GM12801 (cell line): ENCODE measurements around the gene ZNRF4.

Experiments used
- CTCF ChIP-seq: IDR thresholded peaks from one replicate; pipeline ENCODE4 v1.5.1; 2011; ENCODE audit warnings: control low read depth; ENCODE audit not compliant: insufficient read length; ENCODE audit errors: extremely low read depth

Gene ZNRF4

DNA sequence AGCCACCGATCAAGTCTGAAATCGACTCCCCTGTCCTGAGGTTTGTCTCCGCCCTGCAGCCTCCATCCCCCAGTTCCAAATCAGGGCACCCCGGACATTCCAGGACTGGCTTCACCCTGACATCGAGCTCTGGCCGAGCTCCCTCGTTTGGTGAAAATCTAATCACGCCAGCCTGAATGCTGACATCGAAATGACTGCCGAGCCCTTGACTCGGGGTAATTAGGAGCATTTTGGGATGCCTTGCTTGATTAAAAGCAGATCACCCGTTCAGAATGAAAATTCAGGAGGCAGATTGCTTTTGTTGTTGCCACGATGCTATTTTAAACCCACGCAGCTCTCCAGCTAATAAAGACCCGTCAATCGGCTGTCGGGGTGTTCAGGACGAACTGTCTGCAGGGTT, 34.3 kb downstream of the ZNRF4 start:
- TF ChIP-seq CTCF, result no peak

GRCh38 chr19:5491565-5491964, 36.3 kb downstream of the ZNRF4 start:
- TF ChIP-seq CTCF, result no peak

DNA sequence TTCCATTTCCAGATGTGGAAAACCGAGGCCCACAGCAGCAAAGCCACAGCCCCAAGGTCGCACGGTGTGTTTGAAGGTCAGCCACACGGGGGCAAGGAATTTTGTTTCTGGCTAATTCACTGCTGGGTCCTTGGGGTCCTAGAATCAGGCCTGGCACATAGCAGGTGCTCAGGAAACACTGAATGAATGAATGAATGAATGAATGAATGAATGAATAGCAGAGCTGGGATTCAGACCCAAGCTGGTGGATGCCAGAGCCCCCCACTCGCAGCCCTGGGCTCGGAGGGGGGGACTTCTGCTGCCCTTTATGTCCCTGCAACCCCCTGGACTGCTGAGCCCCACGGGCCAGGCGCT, 37.0 kb downstream of the ZNRF4 start:
- TF ChIP-seq CTCF, result no peak

DNA sequence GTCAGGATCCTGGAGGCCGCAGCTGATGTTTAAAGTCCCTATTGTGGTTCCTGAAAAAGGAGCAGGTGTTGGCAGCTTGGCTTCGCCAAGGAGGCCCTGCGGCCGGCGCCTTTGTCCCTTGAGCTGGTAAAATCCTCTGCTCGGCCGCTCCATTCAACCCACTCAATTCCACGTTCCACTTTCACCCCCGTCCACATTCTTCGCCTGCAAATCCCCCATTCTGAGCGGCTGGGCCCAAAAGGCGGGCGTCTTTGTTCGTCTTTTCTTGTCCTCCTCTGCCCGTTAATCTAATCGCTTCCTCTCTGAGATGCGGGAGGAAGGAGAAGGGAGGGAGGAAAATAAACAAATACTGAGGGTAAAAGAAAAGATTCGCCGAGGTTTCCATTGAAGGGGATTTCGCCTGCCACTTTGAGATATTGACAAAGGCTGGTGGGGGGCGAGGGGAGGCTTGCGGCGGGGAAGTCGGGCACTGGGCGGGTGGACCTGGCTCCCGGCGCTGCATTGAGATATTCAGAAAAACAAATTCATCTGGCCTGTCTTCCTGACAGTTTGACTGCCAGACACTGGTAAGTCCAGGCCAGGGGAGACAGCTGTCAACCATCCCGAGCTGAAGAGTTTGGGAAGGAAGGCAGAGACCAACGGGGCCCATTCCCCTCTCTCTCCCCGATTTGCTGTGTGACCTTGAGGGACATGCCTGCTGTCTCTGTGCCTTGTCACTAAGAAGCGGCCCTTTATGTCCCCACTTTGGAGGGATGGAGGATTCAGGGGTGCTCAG, 37.6 kb downstream of the ZNRF4 start:
- no peak for TF ChIP-seq CTCF

- TF ChIP-seq CTCF, result no peak
These were observed 39.6 kb downstream of the ZNRF4 start for GRCh38 chr19:5494773-5495172.

- no peak for TF ChIP-seq CTCF
These were observed 40.6 kb downstream of the ZNRF4 start for GRCh38 chr19:5495792-5496191.

GRCh38 chr19:5497297-5497696, 42.1 kb downstream of the ZNRF4 start:
- no peak for TF ChIP-seq CTCF
